Mesenchymal stem cell (in vitro differentiated cells and primary cell): ENCODE results near the gene TJP1.
A peak's percentile ranks its signal among the peaks of the same experiment; 100 is the strongest.

ENCODE experiments used
- DNase-seq: peaks from one replicate; pipeline ENCODE4 v3.0.0-alpha.2; 2013
- H2AFZ ChIP-seq: one replicate; pipeline ENCODE4 v1.6.1; 2013; ENCODE audit warnings: low read depth, mild to moderate bottlenecking, control low read depth, inconsistent platforms, low read length, moderate library complexity
- H2AK5ac ChIP-seq: 2 replicates; pipeline ENCODE4 v1.6.1; 2013; ENCODE audit warnings: low read length, moderate library complexity, mild to moderate bottlenecking, inconsistent platforms; ENCODE audit not compliant: severe bottlenecking
- H2BK120ac ChIP-seq: one replicate; pipeline ENCODE4 v1.6.1; 2013; ENCODE audit warnings: low read depth, mild to moderate bottlenecking, inconsistent platforms, low read length, moderate library complexity
- H2BK12ac ChIP-seq, 2 experiments: one replicate each; pipeline ENCODE4 v1.6.1; 2013; ENCODE audit warnings: inconsistent platforms in 2 of 2, low read length in 2 of 2, mild to moderate bottlenecking in 2 of 2, moderate library complexity in 2 of 2, control low read depth in 1 of 2
- H2BK15ac ChIP-seq: one replicate; pipeline ENCODE4 v1.6.1; 2013; ENCODE audit warnings: mild to moderate bottlenecking, low read depth, inconsistent platforms; ENCODE audit not compliant: poor library complexity, severe bottlenecking
- H2BK5ac ChIP-seq: 2 replicates; pipeline ENCODE4 v1.6.1; 2013; ENCODE audit warnings: low read depth, mild to moderate bottlenecking, low read length, control low read depth, inconsistent platforms; ENCODE audit not compliant: poor library complexity, severe bottlenecking
- H3K14ac ChIP-seq, 2 experiments: one replicate each; pipeline ENCODE4 v1.6.1; 2013; ENCODE audit warnings: inconsistent platforms in 2 of 2, low read length in 2 of 2, control low read depth in 1 of 2, mild to moderate bottlenecking in 1 of 2, moderate library complexity in 1 of 2
- H3K18ac ChIP-seq, 2 experiments: one replicate each; pipeline ENCODE4 v1.6.1; 2013; ENCODE audit warnings: inconsistent platforms in 2 of 2, low read length in 2 of 2, control low read depth in 1 of 2, low read depth in 1 of 2, mild to moderate bottlenecking in 1 of 2
- H3K23ac ChIP-seq, 2 experiments: one replicate each; pipeline ENCODE4 v1.6.1; 2013; ENCODE audit warnings: inconsistent platforms in 2 of 2, low read length in 2 of 2, mild to moderate bottlenecking in 2 of 2, moderate library complexity in 2 of 2, control low read depth in 1 of 2
- H3K27ac ChIP-seq: 2 replicates; pipeline ENCODE4 v1.5.1; 2013; ENCODE audit warnings: mild to moderate bottlenecking, moderate library complexity, low read length, control low read depth, inconsistent platforms; ENCODE audit not compliant: poor library complexity, severe bottlenecking
- H3K27me3 ChIP-seq, 2 experiments: 2 replicates each; pipeline versions ENCODE4 v1.6.1 to v1.7.0; 2013; ENCODE audit warnings: low read length in 2 of 2, mild to moderate bottlenecking in 2 of 2, moderate library complexity in 2 of 2, control low read depth in 1 of 2, inconsistent platforms in 1 of 2; ENCODE audit not compliant: control insufficient read depth in 1 of 2, insufficient read depth in 1 of 2
- H3K36me3 ChIP-seq, 2 experiments: 2 replicates each; pipeline versions ENCODE4 v1.6.1 to v1.7.0; 2013; ENCODE audit warnings: low read length in 2 of 2, control low read depth in 1 of 2, inconsistent platforms in 1 of 2, low read depth in 1 of 2, mild to moderate bottlenecking in 1 of 2; ENCODE audit not compliant: insufficient read depth in 2 of 2, control insufficient read depth in 1 of 2
- H3K4ac ChIP-seq, 2 experiments: one replicate each; pipeline ENCODE4 v1.6.1; 2013; ENCODE audit warnings: inconsistent platforms in 2 of 2, low read length in 2 of 2, mild to moderate bottlenecking in 2 of 2, moderate library complexity in 2 of 2, control low read depth in 1 of 2, low read depth in 1 of 2
- H3K4me1 ChIP-seq: 2 replicates; pipeline ENCODE4 v1.6.1; 2013; ENCODE audit warnings: low read depth, low read length, control low read depth; ENCODE audit not compliant: control insufficient read depth, insufficient read depth
- H3K4me2 ChIP-seq: 2 replicates; pipeline ENCODE4 v1.6.1; 2013; ENCODE audit warnings: low read length, mild to moderate bottlenecking, inconsistent platforms; ENCODE audit not compliant: poor library complexity, severe bottlenecking
- H3K4me3 ChIP-seq, 2 experiments: 2 replicates each; pipeline versions ENCODE4 v1.5.1 to v1.7.0; 2013; ENCODE audit warnings: low read length in 2 of 2, mild to moderate bottlenecking in 2 of 2, control low read depth in 1 of 2, low read depth in 1 of 2; ENCODE audit not compliant: insufficient read depth in 1 of 2
- H3K79me1 ChIP-seq: replicated peaks from 2 replicates; pipeline ENCODE4 v1.6.1; 2013; ENCODE audit warnings: mild to moderate bottlenecking, control low read depth, low read length, inconsistent platforms; ENCODE audit not compliant: poor library complexity, severe bottlenecking
- H3K9ac ChIP-seq: 2 replicates; pipeline ENCODE4 v1.7.0; 2013; ENCODE audit warnings: mild to moderate bottlenecking, low read length, moderate library complexity
- H3K9me3 ChIP-seq: 2 replicates; pipeline ENCODE4 v1.7.0; 2013; ENCODE audit warnings: mild to moderate bottlenecking, low read length; ENCODE audit not compliant: control insufficient read depth
- H4K8ac ChIP-seq: one replicate; pipeline ENCODE4 v1.6.1; 2013; ENCODE audit warnings: inconsistent platforms, mild to moderate bottlenecking, low read length, moderate library complexity
- H4K91ac ChIP-seq: one replicate; pipeline ENCODE4 v1.6.1; 2013; ENCODE audit warnings: mild to moderate bottlenecking, low read length, inconsistent platforms
- WGBS: methylation state at CpG from one replicate; pipeline ENCODE4 v1.1.7; 2013; ENCODE audit warnings: mixed read lengths; 5-methylcytosine and 5-hydroxymethylcytosine counted together

Gene TJP1

DNA sequence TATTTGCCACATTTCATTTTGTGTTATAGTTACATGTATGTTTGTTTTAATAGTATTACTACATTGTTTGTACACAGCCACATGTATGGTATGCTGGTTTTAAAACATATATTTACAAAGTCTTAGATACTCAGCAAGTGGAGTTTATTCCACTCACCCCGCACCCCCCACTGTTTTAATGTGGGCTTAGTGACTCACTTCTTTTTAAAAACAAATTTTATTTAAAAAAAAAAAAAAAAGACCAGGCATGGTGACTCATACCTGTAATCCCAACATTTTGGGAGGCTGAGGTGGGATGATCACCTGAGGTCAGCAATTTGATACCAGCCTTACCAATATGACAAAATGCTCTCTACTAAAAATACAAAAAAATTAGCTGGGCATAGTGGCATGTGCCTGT is 26.9 kb upstream of the TJP1 start:
- no peak overlapping the region for H3K18ac ChIP-seq
- no peak overlapping the region for H3K27ac ChIP-seq
- no peak overlapping the region for H4K91ac ChIP-seq
- H3K9me3 ChIP-seq, result peaks cover 14% of the 10 kb centered on the region
- no peak overlapping the region for H2AK5ac ChIP-seq
- no peak overlapping the region for H3K4ac ChIP-seq
- H3K27me3 ChIP-seq, result no peaks in the 10 kb centered on the region
- H3K23ac ChIP-seq, result no peak overlapping the region
- H3K79me1 ChIP-seq, result no peaks in the 10 kb centered on the region
- H3K4me1 ChIP-seq, result peaks cover 2% of the 10 kb centered on the region
- no peak for DNase-seq
- no peak overlapping the region for H2BK120ac ChIP-seq
- no peak overlapping the region for H2BK5ac ChIP-seq
- H3K14ac ChIP-seq, result no peak overlapping the region
- no peak overlapping the region for H2BK15ac ChIP-seq
- no peak overlapping the region for H3K4me3 ChIP-seq
- H3K36me3 ChIP-seq, result no peaks in the 10 kb centered on the region
- no peak overlapping the region for H2AFZ ChIP-seq
- no peak overlapping the region for H3K4me2 ChIP-seq
- H3K9ac ChIP-seq, result no peak overlapping the region
- no CpG with 5 or more reads among the region's 1 CpG for WGBS
- H4K8ac ChIP-seq, result no peak overlapping the region
- H2BK12ac ChIP-seq, result no peak overlapping the region

DNA sequence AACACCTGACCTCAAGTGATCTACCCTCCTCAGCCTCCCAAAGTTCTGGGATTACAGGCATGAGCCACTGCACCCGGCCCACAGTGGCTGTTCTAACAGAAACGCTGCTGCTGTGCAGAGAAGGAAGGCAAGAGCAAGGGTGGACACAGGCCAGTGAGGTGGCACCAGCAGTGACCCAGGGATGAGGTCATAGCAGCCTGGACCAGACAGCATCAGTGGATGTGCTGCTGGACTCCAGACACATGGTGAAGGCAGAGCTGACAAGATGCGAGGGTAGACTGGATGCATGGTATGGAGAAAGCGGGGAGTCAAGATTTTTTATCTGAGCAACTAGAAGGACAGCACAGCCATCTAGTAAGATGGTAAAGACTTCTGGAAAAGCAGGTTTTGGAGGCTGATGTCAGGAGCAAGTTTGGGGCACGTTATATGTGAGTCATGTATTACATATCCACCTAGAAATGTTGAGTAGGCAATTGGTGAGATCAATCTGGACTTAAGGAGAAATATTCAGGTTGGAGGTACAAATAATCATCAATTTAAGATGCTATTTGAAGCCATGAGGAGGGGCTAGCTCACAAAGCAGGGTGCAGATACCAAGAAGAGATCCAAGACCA is 22.1 kb upstream of the TJP1 start:
- Histone ChIP-seq H3K4ac (no peak overlapping the region), H3K4me1 (peaks cover 10% of the 10 kb centered on the region)
- peak; percentile 10 for DNase-seq

DNA sequence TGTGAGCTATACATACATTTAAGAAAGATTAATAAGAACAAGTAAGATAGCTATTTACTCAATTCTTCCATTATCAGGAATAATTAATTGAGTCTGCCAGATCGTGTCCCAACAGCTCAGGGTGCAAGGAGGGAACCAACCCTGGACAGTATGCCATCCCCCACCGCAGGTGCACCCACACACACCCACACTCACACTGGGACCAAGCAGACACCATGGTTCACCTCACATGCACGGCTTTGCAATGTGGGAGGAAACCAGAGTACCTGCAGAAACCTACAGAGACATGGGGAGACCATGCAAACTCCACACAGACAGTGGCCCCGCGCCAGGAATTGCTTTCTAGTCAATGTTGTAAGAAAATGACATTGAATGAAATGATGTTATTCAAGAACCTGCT is 20.0 kb upstream of the TJP1 start:
- Histone ChIP-seq H3K4me1 (peaks cover 10% of the 10 kb centered on the region), H4K8ac (no peak overlapping the region), H3K9ac (no peak overlapping the region), H3K9me3 (peaks cover 6% of the 10 kb centered on the region), H2BK12ac (peak overlapping the region in 1 of 2 experiments; percentile 83), H3K27ac (no peak overlapping the region), H3K4me3 (no peak overlapping the region), H3K4ac (no peak overlapping the region), H4K91ac (no peak overlapping the region), H2BK120ac (no peak overlapping the region), H2AFZ (no peak overlapping the region), H3K4me2 (no peak overlapping the region), H2AK5ac (no peak overlapping the region), H2BK5ac (no peak overlapping the region), H3K23ac (no peak overlapping the region), H3K14ac (peak overlapping the region in 1 of 2 experiments; percentile 93), H3K18ac (peak overlapping the region in 1 of 2 experiments; percentile 57), H2BK15ac (no peak overlapping the region), H3K27me3 (no peaks in the 10 kb centered on the region), H3K79me1 (peaks cover 1% of the 10 kb centered on the region), H3K36me3 (no peaks in the 10 kb centered on the region)
- no peak for DNase-seq
- WGBS, result 92% methylated on average over 5 of the region's 5 CpGs

More for the DNA sequence above, 22.1 kb upstream of the TJP1 start:
- Histone ChIP-seq H3K9me3 (peaks cover 14% of the 10 kb centered on the region), H4K8ac (peak overlapping the region; percentile 61), H3K79me1 (peaks cover 1% of the 10 kb centered on the region), H2BK12ac (peak overlapping the region; percentile 4 to 98), H3K27ac (no peak overlapping the region), H2BK120ac (peak overlapping the region; percentile 64), H3K36me3 (no peaks in the 10 kb centered on the region), H3K4me3 (no peak overlapping the region), H3K4me2 (no peak overlapping the region), H3K9ac (no peak overlapping the region), H3K23ac (no peak overlapping the region), H3K18ac (peak overlapping the region; percentile 77 to 81), H4K91ac (peak overlapping the region; percentile 70), H2BK5ac (no peak overlapping the region), H2AK5ac (no peak overlapping the region), H3K14ac (peak overlapping the region in 1 of 2 experiments; percentile 80), H2BK15ac (peak overlapping the region; percentile 44), H2AFZ (no peak overlapping the region), H3K27me3 (no peaks in the 10 kb centered on the region)
- 80% methylated on average over 5 of the region's 5 CpGs for WGBS

DNA sequence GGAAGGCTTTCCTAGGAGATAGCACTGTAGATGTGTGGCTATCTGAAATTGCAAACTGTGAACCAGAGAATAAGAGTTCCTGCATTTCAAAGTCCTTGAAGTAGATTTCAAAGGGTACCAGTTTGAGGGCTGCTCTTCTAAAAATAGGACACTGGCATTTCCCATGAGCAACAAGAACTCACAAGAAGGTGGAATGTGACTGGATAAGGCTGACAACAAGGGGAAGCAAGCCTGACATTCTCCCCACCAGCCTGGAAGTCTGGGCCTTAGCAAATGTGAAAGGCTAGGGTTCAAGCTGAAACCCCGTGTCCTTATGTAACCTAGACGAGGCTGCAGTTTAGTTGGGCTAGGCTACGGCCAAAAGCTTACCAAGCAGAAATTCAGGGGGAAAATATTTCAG is 18.7 kb upstream of the TJP1 start:
- H3K36me3 ChIP-seq, result no peaks in the 10 kb centered on the region
- H3K14ac ChIP-seq, result no peak overlapping the region
- no peak overlapping the region for H4K8ac ChIP-seq
- DNase-seq, result peak; percentile 47
- H2AFZ ChIP-seq, result no peak overlapping the region
- H3K9ac ChIP-seq, result no peak overlapping the region
- no peak overlapping the region for H2BK12ac ChIP-seq
- no peaks in the 10 kb centered on the region for H3K27me3 ChIP-seq
- H4K91ac ChIP-seq, result no peak overlapping the region
- 97% methylated on average over 3 of the region's 3 CpGs for WGBS
- H3K4ac ChIP-seq, result no peak overlapping the region
- H3K4me1 ChIP-seq, result peaks cover 10% of the 10 kb centered on the region
- H3K4me2 ChIP-seq, result no peak overlapping the region
- no peak overlapping the region for H3K4me3 ChIP-seq
- H3K27ac ChIP-seq, result no peak overlapping the region
- H2BK120ac ChIP-seq, result no peak overlapping the region
- H3K9me3 ChIP-seq, result peaks cover 1% of the 10 kb centered on the region
- H3K18ac ChIP-seq, result peak overlapping the region in 1 of 2 experiments; percentile 65
- no peak overlapping the region for H3K23ac ChIP-seq
- peak overlapping the region; percentile 24 for H2BK5ac ChIP-seq
- peaks cover 1% of the 10 kb centered on the region for H3K79me1 ChIP-seq
- H2BK15ac ChIP-seq, result no peak overlapping the region
- H2AK5ac ChIP-seq, result peak overlapping the region; percentile 36
